HCT116 (cell line): ENCODE results near the gene ANO10. TPM values are rescaled to one million over a fixed set of nuclear protein-coding genes. Genes with fewer than 3 reads are reported as not detected.

Experiments
- ATAC-seq: fragments of 200-7000 bp; cut with Tn5 transposase; 2 replicates; pipeline ENCODE4 v1.9.1; 2020; ENCODE audit warnings: mild to moderate bottlenecking, moderate library complexity
- BruUV-seq: library from RNA; stranded (reverse); fragments of 400-500 nt; replicated peaks from 2 replicates; lab custom pipeline; 2021; lab: Mats Ljungman, UMichigan
- CTCF ChIA-PET: fragments of 300-600 bp; sonication (Branson Sonifier 250); formaldehyde crosslinking; loops from one replicate; lab custom pipeline; 2021; ENCODE audit warnings: antibody characterized with exemption; lab: Charles Lee
- POLR2A ChIA-PET: fragments of 300-600, 350-600 bp; sonication (Branson Sonifier 250); formaldehyde crosslinking; loops from one replicate; lab custom pipeline; 2021; ENCODE audit warnings: antibody characterized with exemption; lab: Charles Lee
- RAD21 ChIA-PET, 2 experiments: fragments of 300-600 bp; sonication (Branson Sonifier 250); formaldehyde crosslinking; loops; one replicate each; lab custom pipeline; 2023; ENCODE audit warnings: low total read pairs in 2 of 2; ENCODE audit not compliant: uncharacterized antibody in 2 of 2, unreplicated experiment in 2 of 2, low non-redundant PET in 1 of 2; lab: Charles Lee
- DNase-seq: peaks from one replicate; pipeline ENCODE4 v3.0.0-alpha.2; 2010; ENCODE audit warnings: low read depth, low spot score
- H2AFZ ChIP-seq: fragments of 200-600 bp; shearing (Covaris generic), sonication (generic); 2 replicates; pipeline ENCODE4 v1.6.1; 2017; ENCODE audit warnings: low read depth, mixed run types, mixed read lengths, antibody characterized with exemption, low read length; ENCODE audit not compliant: poor library complexity, severe bottlenecking
- H3K27ac ChIP-seq: 2 replicates; pipeline ENCODE4 v1.5.1; 2012; ENCODE audit warnings: low read depth, low read length
- H3K27me3 ChIP-seq: fragments of 200-600 bp; sonication (generic); 2 replicates; pipeline ENCODE4 v1.6.1; 2016; ENCODE audit warnings: mixed run types, low read length, mixed read lengths; ENCODE audit not compliant: insufficient read depth
- H3K36me3 ChIP-seq, 2 experiments: fragments of 200-500 bp in 1 of 2; fragments of 200-600 bp in 1 of 2; sonication (Bioruptor generic) in 1 of 2; sonication (generic) in 1 of 2; 2 replicates each; pipeline versions ENCODE4 v1.5.1 to v1.6.1; 2014 to 2016; ENCODE audit warnings: low read length in 2 of 2, inconsistent platforms in 1 of 2, mixed read lengths in 1 of 2, mixed run types in 1 of 2; ENCODE audit not compliant: insufficient read depth in 2 of 2, control insufficient read depth in 1 of 2
- H3K4me1 ChIP-seq, 2 experiments: fragments of 200-600 bp in 1 of 2; sonication (generic) in 1 of 2; 2 replicates each; pipeline versions ENCODE4 v1.5.1 to v1.6.1; 2012 to 2017; ENCODE audit warnings: low read length in 2 of 2, inconsistent platforms in 1 of 2, mild to moderate bottlenecking in 1 of 2, mixed read lengths in 1 of 2, mixed run types in 1 of 2, moderate library complexity in 1 of 2; ENCODE audit not compliant: insufficient read depth in 2 of 2, control insufficient read depth in 1 of 2
- H3K4me2 ChIP-seq: fragments of 200-600 bp; sonication (generic); 2 replicates; pipeline ENCODE4 v1.6.1; 2017; ENCODE audit warnings: mixed run types, low read length, mixed read lengths
- H3K4me3 ChIP-seq, 2 experiments: fragments of 200-600 bp in 1 of 2; sonication (generic) in 1 of 2; replicated peaks in 1 of 2; 2 replicates each; pipeline ENCODE4 v1.5.1; 2011 to 2016; ENCODE audit warnings: low read length in 2 of 2, control low read depth in 1 of 2, low read depth in 1 of 2, mild to moderate bottlenecking in 1 of 2, mixed read lengths in 1 of 2, mixed run types in 1 of 2
- H3K79me2 ChIP-seq: fragments of 200-600 bp; sonication (generic); 2 replicates; pipeline ENCODE4 v1.6.1; 2017; ENCODE audit warnings: mild to moderate bottlenecking, mixed run types, low read length, moderate library complexity, mixed read lengths; ENCODE audit not compliant: insufficient read depth
- H3K9ac ChIP-seq: fragments of 200-600 bp; sonication (generic); 2 replicates; pipeline ENCODE4 v1.6.1; 2016; ENCODE audit warnings: low read length, mixed read lengths
- H3K9me2 ChIP-seq: fragments of 200-600 bp; sonication (generic), shearing (Covaris generic); 2 replicates; pipeline ENCODE4 v1.6.1; 2017; ENCODE audit warnings: mixed run types, mild to moderate bottlenecking, moderate library complexity; ENCODE audit not compliant: insufficient read depth
- H3K9me3 ChIP-seq, 2 experiments: fragments of 200-500 bp in 1 of 2; fragments of 200-600 bp in 1 of 2; sonication (Bioruptor generic) in 1 of 2; sonication (generic) in 1 of 2; 2 replicates each; pipeline ENCODE4 v1.6.1; 2014 to 2017; ENCODE audit warnings: low read length in 2 of 2, mixed read lengths in 2 of 2, inconsistent platforms in 1 of 2, low read depth in 1 of 2, mild to moderate bottlenecking in 1 of 2, mixed run types in 1 of 2, moderate library complexity in 1 of 2; ENCODE audit not compliant: control insufficient read depth in 1 of 2, insufficient read depth in 1 of 2
- H4K20me1 ChIP-seq: fragments of 200-600 bp; sonication (generic), shearing (Covaris generic); 2 replicates; pipeline ENCODE4 v1.6.1; 2017; ENCODE audit warnings: mixed run types, mild to moderate bottlenecking, moderate library complexity; ENCODE audit not compliant: insufficient read depth
- CEBPB ChIP-seq: IDR thresholded peaks from 2 replicates; pipeline ENCODE4 v1.6.1; 2012; ENCODE audit warnings: low read depth
- EGR1 ChIP-seq: IDR thresholded peaks from 2 replicates; pipeline ENCODE4 v1.6.1; 2012; ENCODE audit warnings: low read depth
- ELF1 ChIP-seq: IDR thresholded peaks from 2 replicates; pipeline ENCODE4 v1.6.1; 2012; ENCODE audit warnings: low read depth, borderline replicate concordance
- EZH2 ChIP-seq: fragments of 200-600 bp; sonication (generic); IDR thresholded peaks from 2 replicates; pipeline ENCODE4 v1.6.1; 2017; ENCODE audit warnings: antibody characterized with exemption, mixed run types
- FOSL1 ChIP-seq: IDR thresholded peaks from 2 replicates; pipeline ENCODE4 v1.6.1; 2012; ENCODE audit warnings: low read depth
- JUND ChIP-seq: IDR thresholded peaks from 2 replicates; pipeline ENCODE4 v1.6.1; 2012
- SP1 ChIP-seq: IDR thresholded peaks from 2 replicates; pipeline ENCODE4 v1.6.1; 2012; ENCODE audit warnings: low read depth
- TCF7L2 ChIP-seq: IDR thresholded peaks from 2 replicates; pipeline ENCODE4 v1.7.0; 2011; ENCODE audit warnings: borderline replicate concordance, inconsistent platforms; ENCODE audit not compliant: insufficient read depth, insufficient read length; ENCODE audit errors: extremely low read depth
- ZNF274 ChIP-seq: fragments of 200-500 bp; sonication (Bioruptor generic); IDR thresholded peaks from 2 replicates; pipeline ENCODE4 v1.6.1; 2014; ENCODE audit warnings: mild to moderate bottlenecking, low read depth, low read length, inconsistent platforms
- intact Hi-C: fragments of 100-400 bp; cut with micrococcal nuclease; formaldehyde crosslinking; loops from 2 replicates; pipeline ENCODE4 v1.10.0; 2022
- total RNA-seq: library from RNA; stranded (reverse); gene quantifications from one replicate; pipeline ENCODE4 v1.2.1, GENCODE V29; 2021; ENCODE audit not compliant: unreplicated experiment
- TF ChIP-seq, protein P1 (sequence below): IDR thresholded peaks from 2 replicates; pipeline ENCODE4 v1.6.1; 2012

ANO10 gene
- total RNA-seq, 1 experiment from 2014 or later: 13.3 TPM

DNA sequence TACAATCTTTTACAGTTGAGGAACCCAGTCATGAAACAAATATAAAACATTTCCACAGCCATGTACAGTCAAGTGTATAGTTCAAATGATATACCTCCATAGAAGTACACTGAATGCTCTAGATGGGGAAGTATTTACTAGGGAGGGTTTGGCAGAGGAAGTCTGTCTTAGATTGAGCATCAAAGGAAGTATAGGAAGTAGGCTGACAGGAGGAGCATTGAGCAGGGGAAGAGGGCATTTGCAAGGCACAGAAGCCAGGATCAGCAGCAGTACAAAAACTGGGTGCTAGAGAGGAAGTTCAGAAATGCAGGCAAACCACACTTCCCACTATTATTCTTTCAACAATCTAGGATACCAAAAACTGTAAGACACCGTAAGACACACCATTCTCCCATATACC, 122.6 kb downstream of the ANO10 start:
- Histone ChIP-seq H3K4me1 (peaks cover 0 to 3% of the 10 kb centered on the region in 2 experiments; a peak in 1 of 4 replicates), H3K36me3 (no peaks in the 10 kb centered on the region), H3K79me2 (no peaks in the 10 kb centered on the region), H3K27me3 (no peaks in the 10 kb centered on the region), H3K9ac (no peak overlapping the region), H3K9me3 (no peaks in the 10 kb centered on the region), H2AFZ (no peak overlapping the region), H3K4me3 (no peak overlapping the region), H3K4me2 (no peak overlapping the region), H4K20me1 (no peaks in the 10 kb centered on the region), H3K27ac (no peak overlapping the region), H3K9me2 (no peaks in the 10 kb centered on the region)
- no peak for ATAC-seq
- CTCF ChIA-PET: no interaction called here
- no peak for DNase-seq
- no peak for TF ChIP-seq FOSL1
- no peak for TF ChIP-seq CEBPB
- no peak for TF ChIP-seq SP1
- POLR2A ChIA-PET: no interaction called here
- RAD21 ChIA-PET: no interaction called here
- no TSS peak for BruUV-seq
- intact Hi-C loops: no loop called here

DNA sequence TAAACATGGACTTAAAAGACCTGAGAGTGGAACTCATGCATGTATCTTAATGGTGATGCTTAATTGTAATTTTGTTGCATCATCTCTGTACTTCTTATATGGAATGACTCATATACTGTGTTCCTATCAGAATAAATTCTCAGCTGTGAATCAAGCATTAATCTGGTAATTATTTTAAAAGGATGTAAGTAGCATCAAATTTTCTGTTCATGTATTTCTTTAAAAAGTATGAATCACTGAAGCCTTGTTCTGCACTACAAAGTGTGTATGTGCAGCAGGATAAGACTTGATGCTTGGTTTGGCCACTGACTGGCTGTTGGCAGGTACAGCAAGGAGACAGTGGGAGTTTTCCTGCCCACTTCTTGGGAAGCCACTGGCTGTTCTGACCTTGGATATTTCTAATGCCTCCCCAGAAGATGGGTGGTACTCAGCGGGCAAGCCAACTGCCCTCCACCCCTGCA, 123.9 kb downstream of the ANO10 start:
- H3K27ac ChIP-seq: no peak overlapping the region
- peaks cover 0 to 3% of the 10 kb centered on the region in 2 experiments; a peak in 1 of 4 replicates for H3K4me1 ChIP-seq
- H3K9me3 ChIP-seq: no peaks in the 10 kb centered on the region
- RAD21 ChIA-PET: no interaction called here
- no peaks in the 10 kb centered on the region for H3K27me3 ChIP-seq
- intact Hi-C loops: no loop called here
- H3K79me2 ChIP-seq: no peaks in the 10 kb centered on the region
- H3K9ac ChIP-seq: no peak overlapping the region
- H2AFZ ChIP-seq: no peak overlapping the region
- no peaks in the 10 kb centered on the region; the same call in 1 of the 2 replicates for H4K20me1 ChIP-seq
- no TSS peak for BruUV-seq
- H3K4me3 ChIP-seq: no peak overlapping the region
- H3K4me2 ChIP-seq: no peak overlapping the region
- POLR2A ChIA-PET: no interaction called here
- TF ChIP-seq TCF7L2 (no peak), ELF1 (no peak), EGR1 (no peak), EZH2 (no peak), JUND (0 out of 2 replicates have a peak, but pooled peaks have one; percentile 16), FOSL1 (peak; percentile 21; the same call in 1 of the 2 replicates), CEBPB (peak; percentile 52; the same call in 1 of the 2 replicates), ZNF274 (no peak)
- TF ChIP-seq, protein P1, sequence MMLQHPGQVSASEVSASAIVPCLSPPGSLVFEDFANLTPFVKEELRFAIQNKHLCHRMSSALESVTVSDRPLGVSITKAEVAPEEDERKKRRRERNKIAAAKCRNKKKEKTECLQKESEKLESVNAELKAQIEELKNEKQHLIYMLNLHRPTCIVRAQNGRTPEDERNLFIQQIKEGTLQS: no peak; the same call in 1 of the 2 replicates
- no peaks in the 10 kb centered on the region for H3K36me3 ChIP-seq
- DNase-seq (no peak), ATAC-seq (no peak)
- H3K9me2 ChIP-seq: no peaks in the 10 kb centered on the region
- CTCF ChIA-PET: no interaction called here
